ENCODE data around the gene GUCA2A.

The GUCA2A gene

DNA sequence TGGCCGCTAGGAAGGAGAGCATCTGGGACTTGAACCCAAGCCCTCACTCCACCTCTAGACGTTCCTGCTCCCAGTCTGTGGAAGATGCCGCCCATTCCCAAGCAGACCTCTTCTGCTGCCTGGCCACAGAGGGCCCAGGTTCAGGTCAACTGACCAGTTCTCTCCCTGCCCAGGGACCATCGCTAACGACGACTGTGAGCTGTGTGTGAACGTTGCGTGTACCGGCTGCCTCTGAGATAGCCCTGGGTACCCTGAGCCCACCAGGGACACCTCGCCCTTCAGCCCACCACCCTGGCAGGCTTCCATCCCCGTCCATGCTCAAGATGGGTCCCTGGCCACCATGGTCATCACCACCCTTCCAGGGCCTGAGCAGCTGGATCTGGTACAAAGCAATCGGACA lies 9.2 kb downstream of the GUCA2A start:
- no peak overlapping the region for H3K4me3 ChIP-seq (replicated peaks in 1 of 2; ENCODE audit: low read depth in 2 of 2, low read length in 2 of 2)
- TF ChIP-seq, protein P1, sequence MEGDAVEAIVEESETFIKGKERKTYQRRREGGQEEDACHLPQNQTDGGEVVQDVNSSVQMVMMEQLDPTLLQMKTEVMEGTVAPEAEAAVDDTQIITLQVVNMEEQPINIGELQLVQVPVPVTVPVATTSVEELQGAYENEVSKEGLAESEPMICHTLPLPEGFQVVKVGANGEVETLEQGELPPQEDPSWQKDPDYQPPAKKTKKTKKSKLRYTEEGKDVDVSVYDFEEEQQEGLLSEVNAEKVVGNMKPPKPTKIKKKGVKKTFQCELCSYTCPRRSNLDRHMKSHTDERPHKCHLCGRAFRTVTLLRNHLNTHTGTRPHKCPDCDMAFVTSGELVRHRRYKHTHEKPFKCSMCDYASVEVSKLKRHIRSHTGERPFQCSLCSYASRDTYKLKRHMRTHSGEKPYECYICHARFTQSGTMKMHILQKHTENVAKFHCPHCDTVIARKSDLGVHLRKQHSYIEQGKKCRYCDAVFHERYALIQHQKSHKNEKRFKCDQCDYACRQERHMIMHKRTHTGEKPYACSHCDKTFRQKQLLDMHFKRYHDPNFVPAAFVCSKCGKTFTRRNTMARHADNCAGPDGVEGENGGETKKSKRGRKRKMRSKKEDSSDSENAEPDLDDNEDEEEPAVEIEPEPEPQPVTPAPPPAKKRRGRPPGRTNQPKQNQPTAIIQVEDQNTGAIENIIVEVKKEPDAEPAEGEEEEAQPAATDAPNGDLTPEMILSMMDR (IDR thresholded peaks at IDR 0.05; ENCODE audit: low read depth, low read length): no peak
- no peak for DNase-seq (ENCODE audit: low read depth in 2 of 2)

DNA sequence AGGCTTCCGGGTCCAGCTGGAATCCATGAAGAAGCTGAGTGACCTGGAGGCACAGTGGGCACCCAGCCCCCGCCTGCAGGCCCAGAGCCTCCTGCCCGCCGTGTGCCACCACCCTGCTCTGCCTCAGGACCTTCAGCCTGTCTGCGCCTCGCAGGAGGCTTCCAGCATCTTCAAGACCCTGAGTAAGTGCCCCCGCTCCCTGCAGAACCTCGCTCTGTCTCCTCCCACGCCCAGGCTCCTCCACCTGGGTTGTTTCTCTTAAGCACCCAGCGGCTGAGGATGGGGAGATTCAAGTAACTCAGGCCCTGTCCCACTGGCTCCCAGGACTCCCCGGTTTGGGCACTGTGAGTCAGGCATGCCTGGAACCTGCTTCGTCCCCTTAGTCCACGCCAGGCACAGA lies 9.9 kb downstream of the GUCA2A start:
- TF ChIP-seq, protein P1 (IDR thresholded peaks at IDR 0.05; ENCODE audit: low read depth, low read length): no peak
- DNase-seq (ENCODE audit: low read depth in 2 of 2): no peak
- H3K4me3 ChIP-seq (replicated peaks in 1 of 2; ENCODE audit: low read depth in 2 of 2, low read length in 2 of 2): no peak overlapping the region

DNA sequence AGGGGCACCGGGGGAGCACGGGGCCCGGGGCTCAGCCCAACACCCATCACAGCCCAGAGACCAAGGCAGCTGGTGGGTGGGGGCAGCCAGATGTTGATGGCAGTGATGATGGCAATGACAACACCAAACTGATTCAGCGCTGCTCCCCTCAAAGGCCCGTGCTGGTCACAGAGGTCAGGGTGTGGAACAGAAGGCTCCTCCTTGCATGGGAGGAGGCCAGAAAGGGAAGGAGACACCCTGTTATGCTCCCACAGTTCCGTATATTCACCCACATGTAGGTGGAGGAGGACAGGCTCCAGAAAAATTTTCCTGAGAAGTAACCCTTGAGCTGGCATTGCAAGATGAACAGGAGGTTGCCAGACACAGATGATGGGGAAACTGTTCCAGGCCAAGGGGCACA lies 10.9 kb downstream of the GUCA2A start:
- no peak for DNase-seq (ENCODE audit: low read depth in 2 of 2)
- TF ChIP-seq, protein P1 (IDR thresholded peaks at IDR 0.05; ENCODE audit: low read depth, low read length): no peak
- no peak overlapping the region for H3K4me3 ChIP-seq (replicated peaks in 1 of 2; ENCODE audit: low read depth in 2 of 2, low read length in 2 of 2)

DNA sequence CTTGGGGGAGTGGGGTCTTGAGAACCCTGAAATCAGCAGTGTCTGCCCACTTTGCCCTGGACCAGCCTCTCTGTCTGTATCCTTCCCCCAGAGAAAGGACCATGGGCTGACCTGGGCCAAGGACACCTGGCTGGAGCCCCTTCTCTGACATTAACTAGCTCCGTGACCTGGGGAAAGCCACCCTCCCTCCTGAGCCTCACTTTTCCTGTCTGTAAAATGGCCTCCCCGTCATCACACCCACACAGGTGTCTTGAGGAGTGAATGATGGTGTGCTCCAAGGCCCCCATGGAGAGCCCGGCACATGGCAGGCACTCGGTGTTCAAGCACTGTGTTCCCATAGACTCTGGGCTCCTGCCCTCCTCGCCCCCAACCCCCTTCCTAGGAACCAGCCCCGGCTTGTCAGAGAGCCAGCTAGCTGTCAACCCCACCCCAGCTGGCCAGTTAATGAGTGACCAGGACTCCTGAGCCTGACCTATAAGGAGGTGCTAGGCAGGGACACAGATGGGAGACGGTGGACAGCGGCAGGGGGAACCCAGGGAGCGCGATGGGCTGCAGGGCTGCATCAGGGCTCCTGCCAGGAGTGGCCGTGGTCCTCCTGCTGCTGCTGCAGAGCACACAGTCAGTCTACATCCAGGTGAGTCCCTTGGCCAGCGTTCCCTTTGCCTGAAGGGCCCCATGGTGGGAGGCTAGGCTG lies 11.5 kb downstream of the GUCA2A start, which contains the start of gene GUCA2B:
GUCA2B (plus strand) TSS at position 504 of the 694 bp plus-strand sequence; CDS start at position 545, 41 bp downstream.
- no peak for DNase-seq (ENCODE audit: low read depth in 2 of 2)
- no peak within 1 kb of the TSS for H3K4me3 ChIP-seq (replicated peaks in 1 of 2; ENCODE audit: low read depth in 2 of 2, low read length in 2 of 2)
- TF ChIP-seq, protein P1 (IDR thresholded peaks at IDR 0.05; ENCODE audit: low read depth, low read length): no peak

DNA sequence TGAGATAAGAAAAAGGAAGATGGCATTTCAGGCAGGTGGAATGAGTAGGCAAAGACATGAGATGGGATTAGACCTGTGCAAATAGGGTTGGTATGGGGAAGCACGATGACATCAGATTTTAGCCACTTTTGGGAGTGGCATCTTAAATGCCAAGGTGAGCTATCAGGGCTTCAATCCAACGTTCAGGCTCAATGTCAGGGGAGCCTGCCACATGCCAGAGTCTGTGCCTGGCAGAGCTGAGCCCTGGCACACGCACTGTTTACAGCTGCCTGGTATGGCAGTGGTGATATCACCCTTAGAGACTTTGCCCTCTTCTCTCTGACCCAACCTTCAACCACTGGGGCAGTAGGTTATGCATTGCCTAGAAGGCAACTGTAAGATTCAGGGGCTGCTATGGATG lies 12.4 kb downstream of the GUCA2A start:
- H3K4me3 ChIP-seq (replicated peaks in 1 of 2; ENCODE audit: low read depth in 2 of 2, low read length in 2 of 2): no peak overlapping the region
- TF ChIP-seq, protein P1 (IDR thresholded peaks at IDR 0.05; ENCODE audit: low read depth, low read length): no peak
- no peak for DNase-seq (ENCODE audit: low read depth in 2 of 2)

DNA sequence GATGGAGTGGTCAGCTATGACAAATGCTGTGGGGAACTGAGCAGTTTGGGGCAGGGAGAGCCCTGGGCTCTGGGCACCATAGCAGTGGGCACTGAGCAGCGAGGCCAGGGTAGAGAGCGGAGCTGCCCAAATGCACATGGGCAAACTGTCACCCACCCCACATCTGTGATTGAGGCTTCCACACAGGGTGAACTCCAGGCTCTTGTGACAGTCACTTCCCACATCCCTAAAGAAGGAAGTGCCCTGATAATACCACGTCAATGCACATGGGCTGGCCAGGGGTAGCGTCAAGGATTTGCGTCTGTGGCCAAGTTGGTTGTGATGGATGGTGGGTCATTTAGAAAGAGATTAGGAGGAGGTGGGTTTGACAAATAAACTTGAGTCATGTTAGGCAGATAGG lies 13.9 kb downstream of the GUCA2A start:
- no peak overlapping the region for H3K4me3 ChIP-seq (replicated peaks in 1 of 2; ENCODE audit: low read depth in 2 of 2, low read length in 2 of 2)

More for the DNA sequence above, 13.9 kb downstream of the GUCA2A start:
- TF ChIP-seq, protein P1 (IDR thresholded peaks at IDR 0.05; ENCODE audit: low read depth, low read length): no peak
- DNase-seq (ENCODE audit: low read depth in 2 of 2): no peak

Measured in cardiac fibroblast (primary cell).